H9 (cell line): ENCODE measurements around the gene GSG1L2. TPM values are rescaled to one million over a fixed set of nuclear protein-coding genes. Genes with fewer than 3 reads are reported as not detected.

ENCODE experiments used
- DNase-seq: peaks from one replicate; pipeline ENCODE4 v3.0.0-alpha.2; 2017
- H2AFZ ChIP-seq: one replicate; pipeline ENCODE4 v1.6.1; 2013; ENCODE audit warnings: mild to moderate bottlenecking, low read length, control low read depth, moderate library complexity
- H2AK5ac ChIP-seq: 2 replicates; pipeline ENCODE4 v1.6.1; 2013; ENCODE audit warnings: low read length, control low read depth, mixed read lengths; ENCODE audit not compliant: insufficient read length
- H2BK120ac ChIP-seq: one replicate; pipeline ENCODE4 v1.6.1; 2013; ENCODE audit warnings: low read depth, mild to moderate bottlenecking, low read length, control low read depth, inconsistent platforms; ENCODE audit not compliant: poor library complexity, severe bottlenecking
- H2BK12ac ChIP-seq: 2 replicates; pipeline ENCODE4 v1.6.1; 2013; ENCODE audit warnings: low read length, control low read depth, mixed read lengths, low read depth; ENCODE audit not compliant: insufficient read length
- H2BK15ac ChIP-seq: 2 replicates; pipeline ENCODE4 v1.6.1; 2013; ENCODE audit warnings: low read depth, low read length, control low read depth
- H2BK20ac ChIP-seq: one replicate; pipeline ENCODE4 v1.6.1; 2013; ENCODE audit warnings: low read depth, mild to moderate bottlenecking, low read length, control low read depth, inconsistent platforms; ENCODE audit not compliant: poor library complexity, severe bottlenecking
- H2BK5ac ChIP-seq: 2 replicates; pipeline ENCODE4 v1.6.1; 2013; ENCODE audit warnings: low read length, control low read depth, mixed read lengths; ENCODE audit not compliant: insufficient read length
- H3K14ac ChIP-seq: 2 replicates; pipeline ENCODE4 v1.6.1; 2013; ENCODE audit warnings: low read length, control low read depth; ENCODE audit not compliant: insufficient read depth
- H3K18ac ChIP-seq: 2 replicates; pipeline ENCODE4 v1.6.1; 2013; ENCODE audit warnings: low read depth, mild to moderate bottlenecking, mixed read lengths, low read length, control low read depth; ENCODE audit not compliant: insufficient read length
- H3K23ac ChIP-seq: 2 replicates; pipeline ENCODE4 v1.6.1; 2013; ENCODE audit warnings: low read length, control low read depth, mixed read lengths, low read depth; ENCODE audit not compliant: insufficient read length
- H3K23me2 ChIP-seq: 2 replicates; pipeline ENCODE4 v1.6.1; 2013; ENCODE audit warnings: low read depth, mild to moderate bottlenecking, mixed read lengths, low read length, control low read depth; ENCODE audit not compliant: insufficient read length, poor library complexity, severe bottlenecking
- H3K27ac ChIP-seq: 2 replicates; pipeline ENCODE4 v1.5.1; 2013; ENCODE audit warnings: low read length, control low read depth, mixed read lengths, low read depth; ENCODE audit not compliant: insufficient read length
- H3K27me3 ChIP-seq: 2 replicates; pipeline ENCODE4 v1.6.1; 2013; ENCODE audit warnings: low read length, control low read depth, inconsistent platforms; ENCODE audit not compliant: insufficient read depth
- H3K4ac ChIP-seq: 2 replicates; pipeline ENCODE4 v1.6.1; 2013; ENCODE audit warnings: low read depth, mild to moderate bottlenecking, control low read depth, inconsistent platforms, low read length, moderate library complexity
- H3K4me1 ChIP-seq: 2 replicates; pipeline ENCODE4 v1.6.1; 2013; ENCODE audit warnings: low read length, control low read depth, inconsistent platforms; ENCODE audit not compliant: insufficient read depth
- H3K4me2 ChIP-seq: 2 replicates; pipeline ENCODE4 v1.6.1; 2013; ENCODE audit warnings: low read length, control low read depth, mixed read lengths; ENCODE audit not compliant: insufficient read length, insufficient read depth
- H3K56ac ChIP-seq: 2 replicates; pipeline ENCODE4 v1.6.1; 2013; ENCODE audit warnings: low read depth, mild to moderate bottlenecking, mixed read lengths, low read length, control low read depth; ENCODE audit not compliant: insufficient read length
- H3K79me1 ChIP-seq: 2 replicates; pipeline ENCODE4 v1.6.1; 2013; ENCODE audit warnings: low read depth, mild to moderate bottlenecking, moderate library complexity, low read length, control low read depth, inconsistent platforms; ENCODE audit not compliant: insufficient read depth, poor library complexity, severe bottlenecking
- H3K79me2 ChIP-seq: 2 replicates; pipeline ENCODE4 v1.6.1; 2013; ENCODE audit warnings: low read length, control low read depth, inconsistent platforms; ENCODE audit not compliant: insufficient read depth
- H3K9ac ChIP-seq: 2 replicates; pipeline ENCODE4 v1.6.1; 2013; ENCODE audit warnings: low read length, control low read depth, mixed read lengths; ENCODE audit not compliant: insufficient read length; ENCODE audit errors: extremely low read depth
- H3K9me3 ChIP-seq: one replicate; pipeline ENCODE4 v1.6.1; 2013; ENCODE audit warnings: low read depth, low read length, inconsistent platforms; ENCODE audit not compliant: control insufficient read depth
- H3T11ph ChIP-seq: one replicate; pipeline ENCODE4 v1.6.1; 2013; ENCODE audit warnings: mild to moderate bottlenecking, low read length, control low read depth, inconsistent platforms
- H4K20me1 ChIP-seq: one replicate; pipeline ENCODE4 v1.6.1; 2013; ENCODE audit not compliant: control insufficient read depth, insufficient read length, insufficient read depth
- H4K5ac ChIP-seq: 2 replicates; pipeline ENCODE4 v1.6.1; 2013; ENCODE audit warnings: low read depth, mild to moderate bottlenecking, mixed read lengths, low read length, control low read depth; ENCODE audit not compliant: insufficient read length
- H4K8ac ChIP-seq: replicated peaks from 2 replicates; pipeline ENCODE4 v1.6.1; 2013; ENCODE audit warnings: low read length, control low read depth, mixed read lengths, low read depth; ENCODE audit not compliant: insufficient read length
- H4K91ac ChIP-seq: 2 replicates; pipeline ENCODE4 v1.6.1; 2013; ENCODE audit warnings: low read depth, mild to moderate bottlenecking, moderate library complexity, mixed read lengths, low read length, control low read depth; ENCODE audit not compliant: insufficient read length
- H3K27ac Mint-ChIP-seq, 3 experiments: 2 replicates in 2 of 3; 3 replicates in 1 of 3; pipeline ENCODE4 v1.8.0; 2020 to 2021; ENCODE audit warnings: mixed read lengths in 3 of 3, mild to moderate bottlenecking in 1 of 3, moderate library complexity in 1 of 3
- H3K27me3 Mint-ChIP-seq: 2 replicates; pipeline ENCODE4 v1.8.0; 2021; ENCODE audit warnings: low read depth, mild to moderate bottlenecking, moderate library complexity, mixed read lengths
- H3K36me3 Mint-ChIP-seq, 3 experiments: 2 replicates in 2 of 3; 3 replicates in 1 of 3; pipeline ENCODE4 v1.8.0; 2020 to 2021; ENCODE audit warnings: low read depth in 3 of 3, mixed read lengths in 3 of 3; ENCODE audit not compliant: insufficient read depth in 1 of 3
- H3K4me1 Mint-ChIP-seq, 2 experiments: 2 replicates each; pipeline ENCODE4 v1.8.0; 2020; ENCODE audit warnings: mixed read lengths in 2 of 2
- H3K4me3 Mint-ChIP-seq, 2 experiments: 2 replicates in 1 of 2; 3 replicates in 1 of 2; pipeline ENCODE4 v1.8.0; 2020 to 2021; ENCODE audit warnings: mild to moderate bottlenecking in 2 of 2, mixed read lengths in 2 of 2, moderate library complexity in 1 of 2
- H3K9me3 Mint-ChIP-seq, 2 experiments: 2 replicates in 1 of 2; 3 replicates in 1 of 2; pipeline ENCODE4 v1.8.0; 2020; ENCODE audit warnings: mild to moderate bottlenecking in 2 of 2, mixed read lengths in 2 of 2, moderate library complexity in 1 of 2
- CTCF ChIP-seq: fragments of 200-600 bp; sonication (generic); conservative IDR thresholded peaks from 3 replicates; pipeline ENCODE4 v1.8.0; 2021; ENCODE audit warnings: antibody characterized with exemption, mild to moderate bottlenecking
- WGBS: extraction: QIAGEN DNeasy Blood & Tissue Kit; methylation state at CpG from one replicate; pipeline ENCODE4 v1.1.7; 2013; ENCODE audit warnings: missing lambda C conversion rate, low lambda C conversion rate, mixed read lengths; ENCODE audit not compliant: insufficient read length; ENCODE audit errors: extremely low coverage; 5-methylcytosine and 5-hydroxymethylcytosine counted together
- total RNA-seq: library from RNA; stranded (reverse); gene quantifications from 2 replicates; pipeline ENCODE4 v1.2.1, GENCODE V29; 2021

The GSG1L2 gene
- total RNA-seq, 1 experiment from 2014 or later, result not detected

GRCh38 chr17:9760266-9760665 lies 61.6 kb downstream of the GSG1L2 start:
- no peak overlapping the region for H3K4me2 ChIP-seq
- no peak overlapping the region for H2BK15ac ChIP-seq

More at GRCh38 chr17:9760266-9760665, 61.6 kb downstream of the GSG1L2 start:
- Histone ChIP-seq H3K79me2 (no peaks in the 10 kb centered on the region), H4K5ac (no peak overlapping the region), H3K23me2 (no peaks in the 10 kb centered on the region), H3K56ac (no peak overlapping the region), H3T11ph (no peak overlapping the region), H3K18ac (no peak overlapping the region), H3K4me1 (no peaks in the 10 kb centered on the region), H3K27me3 (no peaks in the 10 kb centered on the region), H3K4ac (no peak overlapping the region), H3K27ac (no peak overlapping the region), H2AFZ (no peak overlapping the region), H2AK5ac (no peak overlapping the region), H2BK20ac (no peak overlapping the region), H4K20me1 (no peaks in the 10 kb centered on the region), H2BK12ac (no peak overlapping the region), H3K79me1 (no peaks in the 10 kb centered on the region), H3K9ac (no peak overlapping the region), H2BK5ac (no peak overlapping the region), H3K23ac (no peak overlapping the region), H3K9me3 (no peaks in the 10 kb centered on the region), H3K14ac (no peak overlapping the region), H2BK120ac (no peak overlapping the region), H4K8ac (no peak overlapping the region), H4K91ac (no peak overlapping the region)
- no peak for TF ChIP-seq CTCF
- H3K4me1 Mint-ChIP-seq, result peaks cover 0 to 2% of the 10 kb centered on the region in 2 experiments; a peak in 1 of 4 replicates
- no peaks in the 10 kb centered on the region for H3K36me3 Mint-ChIP-seq
- no CpG with 5 or more reads among the region's 1 CpG for WGBS
- peaks cover 9% of the 10 kb centered on the region for H3K27me3 Mint-ChIP-seq
- DNase-seq, result no peak
- H3K9me3 Mint-ChIP-seq, result peaks cover 0 to 2% of the 10 kb centered on the region in 2 experiments; a peak in 1 of 5 replicates
- no peak overlapping the region for H3K27ac Mint-ChIP-seq
- H3K4me3 Mint-ChIP-seq, result no peak overlapping the region
